Measurements from ENCODE around the gene PTPN23. TPM values are rescaled to one million over a fixed set of nuclear protein-coding genes. Genes with fewer than 3 reads are reported as not detected.
A peak's percentile ranks its signal among the peaks of the same experiment; 100 is the strongest.

The PTPN23 gene
- total and polyA plus RNA-seq, 2 of the 13 experiments (the other 11 are each of a cell fraction or from before 2014, with no cell fraction given) = 2.3 to 3.7 TPM

GRCh38 chr3:47380601-47381316 lies at the start of gene PTPN23 (continued):
- TF ChIP-seq, protein P1, sequence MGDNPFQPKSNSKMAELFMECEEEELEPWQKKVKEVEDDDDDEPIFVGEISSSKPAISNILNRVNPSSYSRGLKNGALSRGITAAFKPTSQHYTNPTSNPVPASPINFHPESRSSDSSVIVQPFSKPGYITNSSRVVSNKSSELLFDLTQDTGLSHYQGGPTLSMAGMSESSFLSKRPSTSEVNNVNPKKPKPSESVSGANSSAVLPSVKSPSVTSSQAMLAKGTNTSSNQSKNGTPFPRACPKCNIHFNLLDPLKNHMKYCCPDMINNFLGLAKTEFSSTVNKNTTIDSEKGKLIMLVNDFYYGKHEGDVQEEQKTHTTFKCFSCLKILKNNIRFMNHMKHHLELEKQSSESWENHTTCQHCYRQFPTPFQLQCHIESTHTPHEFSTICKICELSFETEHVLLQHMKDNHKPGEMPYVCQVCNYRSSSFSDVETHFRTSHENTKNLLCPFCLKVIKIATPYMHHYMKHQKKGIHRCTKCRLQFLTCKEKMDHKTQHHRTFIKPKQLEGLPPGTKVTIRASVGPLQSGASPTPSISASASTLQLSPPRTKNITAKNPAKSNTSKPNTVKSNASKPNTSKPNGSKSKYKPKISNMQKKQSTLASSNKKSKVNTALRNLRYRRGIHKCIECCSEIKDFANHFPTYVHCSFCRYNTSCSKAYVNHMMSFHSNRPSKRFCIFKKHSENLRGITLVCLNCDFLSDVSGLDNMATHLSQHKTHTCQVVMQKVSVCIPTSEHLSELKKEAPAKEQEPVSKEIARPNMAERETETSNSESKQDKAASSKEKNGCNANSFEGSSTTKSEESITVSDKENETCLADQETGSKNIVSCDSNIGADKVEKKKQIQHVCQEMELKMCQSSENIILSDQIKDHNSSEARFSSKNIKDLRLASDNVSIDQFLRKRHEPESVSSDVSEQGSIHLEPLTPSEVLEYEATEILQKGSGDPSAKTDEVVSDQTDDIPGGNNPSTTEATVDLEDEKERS (CRISPR knock-in tag; IDR thresholded peaks at IDR 0.05) = no peak
- TF ChIP-seq, protein P2, sequence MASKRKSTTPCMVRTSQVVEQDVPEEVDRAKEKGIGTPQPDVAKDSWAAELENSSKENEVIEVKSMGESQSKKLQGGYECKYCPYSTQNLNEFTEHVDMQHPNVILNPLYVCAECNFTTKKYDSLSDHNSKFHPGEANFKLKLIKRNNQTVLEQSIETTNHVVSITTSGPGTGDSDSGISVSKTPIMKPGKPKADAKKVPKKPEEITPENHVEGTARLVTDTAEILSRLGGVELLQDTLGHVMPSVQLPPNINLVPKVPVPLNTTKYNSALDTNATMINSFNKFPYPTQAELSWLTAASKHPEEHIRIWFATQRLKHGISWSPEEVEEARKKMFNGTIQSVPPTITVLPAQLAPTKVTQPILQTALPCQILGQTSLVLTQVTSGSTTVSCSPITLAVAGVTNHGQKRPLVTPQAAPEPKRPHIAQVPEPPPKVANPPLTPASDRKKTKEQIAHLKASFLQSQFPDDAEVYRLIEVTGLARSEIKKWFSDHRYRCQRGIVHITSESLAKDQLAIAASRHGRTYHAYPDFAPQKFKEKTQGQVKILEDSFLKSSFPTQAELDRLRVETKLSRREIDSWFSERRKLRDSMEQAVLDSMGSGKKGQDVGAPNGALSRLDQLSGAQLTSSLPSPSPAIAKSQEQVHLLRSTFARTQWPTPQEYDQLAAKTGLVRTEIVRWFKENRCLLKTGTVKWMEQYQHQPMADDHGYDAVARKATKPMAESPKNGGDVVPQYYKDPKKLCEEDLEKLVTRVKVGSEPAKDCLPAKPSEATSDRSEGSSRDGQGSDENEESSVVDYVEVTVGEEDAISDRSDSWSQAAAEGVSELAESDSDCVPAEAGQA (IDR thresholded peaks at IDR 0.05; ENCODE audit: low read depth) = peak; percentile 74
- TF ChIP-seq, protein P2 (CRISPR knock-in tag; IDR thresholded peaks at IDR 0.05; ENCODE audit: borderline replicate concordance) = no peak
- no peak for TF ChIP-seq E2F5 (CRISPR knock-in tag; conservative IDR thresholded peaks at IDR 0.05)
- TF ChIP-seq ZNF468 (CRISPR knock-in tag; IDR thresholded peaks at IDR 0.05) = 0 out of 2 replicates have a peak, but pooled peaks have one; percentile 81
- TF ChIP-seq, protein P3, sequence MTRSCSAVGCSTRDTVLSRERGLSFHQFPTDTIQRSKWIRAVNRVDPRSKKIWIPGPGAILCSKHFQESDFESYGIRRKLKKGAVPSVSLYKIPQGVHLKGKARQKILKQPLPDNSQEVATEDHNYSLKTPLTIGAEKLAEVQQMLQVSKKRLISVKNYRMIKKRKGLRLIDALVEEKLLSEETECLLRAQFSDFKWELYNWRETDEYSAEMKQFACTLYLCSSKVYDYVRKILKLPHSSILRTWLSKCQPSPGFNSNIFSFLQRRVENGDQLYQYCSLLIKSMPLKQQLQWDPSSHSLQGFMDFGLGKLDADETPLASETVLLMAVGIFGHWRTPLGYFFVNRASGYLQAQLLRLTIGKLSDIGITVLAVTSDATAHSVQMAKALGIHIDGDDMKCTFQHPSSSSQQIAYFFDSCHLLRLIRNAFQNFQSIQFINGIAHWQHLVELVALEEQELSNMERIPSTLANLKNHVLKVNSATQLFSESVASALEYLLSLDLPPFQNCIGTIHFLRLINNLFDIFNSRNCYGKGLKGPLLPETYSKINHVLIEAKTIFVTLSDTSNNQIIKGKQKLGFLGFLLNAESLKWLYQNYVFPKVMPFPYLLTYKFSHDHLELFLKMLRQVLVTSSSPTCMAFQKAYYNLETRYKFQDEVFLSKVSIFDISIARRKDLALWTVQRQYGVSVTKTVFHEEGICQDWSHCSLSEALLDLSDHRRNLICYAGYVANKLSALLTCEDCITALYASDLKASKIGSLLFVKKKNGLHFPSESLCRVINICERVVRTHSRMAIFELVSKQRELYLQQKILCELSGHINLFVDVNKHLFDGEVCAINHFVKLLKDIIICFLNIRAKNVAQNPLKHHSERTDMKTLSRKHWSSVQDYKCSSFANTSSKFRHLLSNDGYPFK (CRISPR knock-in tag; IDR thresholded peaks at IDR 0.05; ENCODE audit: borderline replicate concordance) = peak; percentile 69; the same call in 1 of the 2 replicates
- TF ChIP-seq POLR2AphosphoS2 (IDR thresholded peaks at IDR 0.05; ENCODE audit: low read depth, low read length) = peak; percentile 51; the same call in 1 of the 2 replicates
- no peak for TF ChIP-seq SATB2 (CRISPR knock-in tag; IDR thresholded peaks at IDR 0.05)
- TF ChIP-seq SP2 (CRISPR knock-in tag; IDR thresholded peaks at IDR 0.05) = 0 out of 2 replicates have a peak, but pooled peaks have one; percentile 42
- peak; percentile 49; the same call in 1 of the 2 replicates for TF ChIP-seq TARDBP (CRISPR knock-in tag; IDR thresholded peaks at IDR 0.05)
- peak; percentile 80 for TF ChIP-seq MAZ (IDR thresholded peaks at IDR 0.05; ENCODE audit: borderline replicate concordance, low read depth, low read length)
- TF ChIP-seq MAZ (CRISPR knock-in tag; IDR thresholded peaks at IDR 0.05; ENCODE audit: low read depth) = peak; percentile 82
- no peak for TF ChIP-seq ZBTB42 (CRISPR knock-in tag; IDR thresholded peaks at IDR 0.05)
- peak; percentile 87; the same call in 1 of the 2 replicates for TF ChIP-seq MYNN (CRISPR knock-in tag; IDR thresholded peaks at IDR 0.05; ENCODE audit: low read depth)
- no peak for TF ChIP-seq ZKSCAN1 (IDR thresholded peaks at IDR 0.05; ENCODE audit: low read length)
- TF ChIP-seq DDIT3 (CRISPR knock-in tag; IDR thresholded peaks at IDR 0.05) = no peak

Measured in HepG2 (cell line).